Cerebellar cortex (tissue), 1 donor: ENCODE measurements around the gene RALGDS.

Experiments
- DNase-seq: peaks from one replicate; pipeline ENCODE4 v3.0.0-alpha.2; 2015; ENCODE audit warnings: low spot score

Gene RALGDS

DNA sequence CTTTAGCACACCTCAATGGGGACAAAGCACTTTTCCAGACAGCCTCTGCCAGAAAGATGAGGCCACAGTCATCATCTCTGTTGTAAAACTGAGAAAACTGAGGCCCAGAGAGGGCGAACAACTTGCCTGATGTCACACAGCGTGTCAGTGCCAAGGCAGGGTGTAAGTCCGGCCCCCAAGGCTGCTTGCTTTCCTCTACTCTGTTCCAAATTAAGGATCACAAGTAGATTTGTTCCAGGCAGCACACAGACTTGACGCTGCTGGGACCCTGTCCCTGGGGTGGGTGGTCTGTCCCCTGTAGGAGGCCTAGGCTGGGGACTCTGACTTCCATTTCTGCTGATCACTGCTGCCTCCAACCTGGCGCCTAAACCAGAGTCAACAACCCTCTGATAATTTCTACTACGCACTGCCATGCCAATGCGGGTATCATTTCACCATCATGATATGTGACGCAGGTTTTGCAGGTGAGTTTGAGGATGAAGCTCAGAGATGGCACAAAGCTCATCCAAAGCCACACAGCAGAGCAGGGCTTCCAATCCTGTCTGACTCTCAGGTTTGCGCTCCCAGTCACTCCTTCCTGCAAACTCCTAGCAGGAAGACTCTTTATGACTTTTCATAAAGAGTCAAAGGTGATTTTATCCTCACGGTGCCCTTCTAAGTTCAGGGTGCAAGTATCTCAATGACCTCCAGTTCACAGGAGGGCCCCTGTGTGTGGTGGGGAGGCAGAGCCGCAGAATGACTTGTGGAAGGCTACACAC, 13.5 kb upstream of the RALGDS start:
- DNase-seq: no peak

DNA sequence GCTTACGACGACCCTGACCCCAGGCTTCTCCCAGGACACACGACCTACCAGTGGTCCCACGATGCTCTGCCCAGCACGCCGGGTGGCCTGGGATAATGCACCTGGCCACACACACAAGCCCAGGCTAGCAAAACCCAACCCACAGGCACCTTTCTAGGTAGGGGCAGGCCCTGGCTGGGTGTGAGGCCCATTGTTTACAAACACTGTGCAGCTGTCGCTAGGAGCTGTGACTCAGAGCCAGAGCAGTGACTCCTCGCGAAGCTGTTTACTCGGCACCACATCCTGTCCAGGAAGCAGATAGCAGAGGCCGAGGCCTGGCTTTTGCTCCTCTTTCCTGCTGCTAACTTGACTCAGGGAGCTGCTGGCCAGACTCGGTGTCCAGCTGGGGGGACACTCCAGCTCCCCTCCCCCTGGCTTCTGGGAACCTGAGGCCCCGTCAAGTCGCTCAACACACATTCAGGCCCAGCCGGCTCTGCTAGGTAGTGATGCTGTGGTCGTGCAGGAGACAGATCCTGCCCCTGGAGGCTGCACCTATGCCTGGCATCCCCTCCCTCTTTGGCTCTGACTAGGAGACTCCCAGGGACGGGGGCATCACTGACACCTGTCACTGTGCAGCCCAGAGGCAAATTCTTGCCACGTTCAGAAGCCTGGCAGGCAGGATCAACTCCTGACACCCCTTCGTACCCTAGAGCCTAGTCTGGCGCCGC, 12.8 kb upstream of the RALGDS start:
- DNase-seq: peak; percentile 47

DNA sequence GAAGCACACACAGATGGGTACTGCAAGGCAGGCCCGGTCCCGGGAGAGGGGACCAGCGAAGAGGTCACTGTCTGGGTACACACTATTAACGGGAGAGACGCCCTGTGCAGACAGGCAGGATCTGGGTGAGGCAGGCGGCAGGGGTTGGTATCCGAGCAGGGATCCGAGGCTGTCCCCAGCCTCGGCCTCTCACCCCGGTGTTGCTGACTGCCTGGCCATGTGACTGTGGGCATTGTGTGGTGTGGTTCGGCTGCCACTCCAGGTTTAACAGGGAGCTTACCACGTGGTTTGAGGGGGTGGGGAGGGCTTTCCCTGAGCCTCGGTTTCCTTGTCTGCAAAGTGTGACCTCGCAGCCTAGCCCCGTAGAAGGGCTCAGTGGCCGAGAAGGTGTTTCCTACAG, 11.1 kb upstream of the RALGDS start:
- no peak for DNase-seq

DNA sequence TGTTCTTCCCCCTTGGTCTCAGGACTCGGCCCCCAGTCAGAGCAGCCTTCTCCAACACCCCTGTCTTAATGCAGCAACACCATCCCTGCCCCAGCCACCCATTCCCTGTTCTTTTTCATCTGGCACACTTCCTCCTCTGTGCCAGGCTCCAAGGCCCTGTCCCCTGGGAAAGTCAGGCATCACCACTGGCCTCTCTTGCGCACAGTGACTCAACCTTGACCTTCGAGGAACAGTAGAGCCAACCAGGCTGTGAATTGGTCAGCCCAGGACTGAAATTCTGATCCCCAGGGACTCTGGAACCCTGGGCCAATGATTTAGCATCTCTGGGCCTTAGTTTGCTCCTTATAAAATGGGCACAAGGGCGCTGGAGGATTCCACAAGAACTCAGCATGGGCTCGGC, 10.5 kb upstream of the RALGDS start:
- no peak for DNase-seq

DNA sequence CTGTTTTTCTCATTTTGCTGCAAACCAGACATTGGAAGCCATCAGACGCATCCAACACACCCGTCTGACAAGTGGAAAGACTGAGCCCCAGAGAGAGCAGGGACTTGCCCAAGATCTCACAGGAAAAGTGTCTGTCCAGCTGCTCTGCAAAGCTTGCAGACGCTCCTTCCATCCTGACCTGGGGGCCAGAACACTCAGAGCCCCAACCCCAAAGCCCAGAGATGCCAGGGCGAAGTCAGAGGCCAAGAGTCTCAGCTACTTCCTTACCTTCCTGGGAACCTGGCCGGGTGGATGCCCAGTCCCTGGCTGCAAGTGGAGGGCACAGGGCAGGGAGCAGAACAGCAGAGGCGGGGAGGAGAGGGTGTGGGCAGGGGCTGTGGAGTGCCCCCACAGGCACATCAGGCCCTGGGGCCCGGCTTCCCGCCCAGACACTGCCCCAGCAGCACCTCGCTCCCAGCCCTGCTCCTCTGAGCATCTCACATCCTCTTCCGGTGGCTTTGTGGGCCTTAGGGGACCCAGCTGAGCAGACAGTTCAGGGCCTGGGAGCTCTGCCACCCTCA, 9.7 kb upstream of the RALGDS start:
- DNase-seq: no peak

DNA sequence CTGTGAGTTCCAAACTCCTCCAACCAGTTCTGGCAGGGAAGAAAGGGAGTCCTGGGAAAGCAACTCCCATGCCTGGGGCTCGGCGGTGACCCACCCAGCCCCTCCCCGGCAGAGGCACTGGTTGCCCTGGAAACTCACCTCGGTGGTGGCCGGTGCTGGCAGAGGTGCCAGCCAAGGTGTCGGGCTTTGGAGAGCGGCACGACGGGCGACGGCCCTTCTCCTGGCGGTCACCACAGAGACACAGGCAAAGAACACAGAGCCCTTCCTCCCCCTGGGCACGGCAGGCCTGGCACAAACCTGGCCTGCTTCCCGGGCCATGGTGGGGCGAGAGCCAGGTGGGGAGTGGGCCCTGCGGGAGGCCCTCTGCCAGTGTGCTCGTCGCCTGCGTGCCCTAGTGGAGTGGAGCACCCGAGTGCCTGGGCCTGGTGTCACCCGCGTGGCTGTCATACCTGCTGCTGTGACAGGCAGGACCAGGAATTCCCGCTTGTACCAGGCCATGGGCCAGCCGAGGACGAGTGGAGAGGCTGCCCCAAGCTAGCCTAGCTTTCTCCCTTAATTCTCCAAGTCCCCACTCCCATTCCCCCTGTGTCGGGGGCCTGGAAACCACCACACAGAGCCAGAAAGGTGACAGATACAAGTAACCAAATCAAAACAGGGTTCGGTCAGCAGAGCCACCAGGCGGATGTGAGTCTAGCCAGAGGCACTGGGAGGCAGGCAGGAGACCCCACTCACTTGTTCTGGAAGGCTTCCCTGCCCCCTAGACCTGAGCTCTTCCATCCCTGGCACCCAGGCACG, 8.2 kb upstream of the RALGDS start:
- no peak for DNase-seq

DNA sequence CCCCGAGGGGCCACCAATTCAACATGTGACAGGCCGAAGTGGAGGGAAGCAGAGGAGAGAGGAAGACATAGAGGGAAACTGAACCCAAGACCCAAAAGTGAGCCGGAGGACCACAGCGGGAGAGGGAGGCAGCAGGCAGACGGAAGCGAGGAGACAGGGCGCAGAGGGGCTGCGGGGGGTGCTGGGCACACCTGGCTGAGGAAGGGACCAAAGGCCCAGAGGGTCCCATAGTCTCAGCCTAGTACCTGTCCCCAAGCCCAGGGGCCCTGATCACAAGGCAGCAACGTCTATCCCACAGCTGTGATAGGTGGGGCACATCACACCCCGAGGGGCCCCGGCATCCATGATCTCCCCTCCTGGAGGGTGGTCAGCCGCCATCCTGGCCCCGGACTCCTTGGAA, 7.1 kb upstream of the RALGDS start:
- no peak for DNase-seq

DNA sequence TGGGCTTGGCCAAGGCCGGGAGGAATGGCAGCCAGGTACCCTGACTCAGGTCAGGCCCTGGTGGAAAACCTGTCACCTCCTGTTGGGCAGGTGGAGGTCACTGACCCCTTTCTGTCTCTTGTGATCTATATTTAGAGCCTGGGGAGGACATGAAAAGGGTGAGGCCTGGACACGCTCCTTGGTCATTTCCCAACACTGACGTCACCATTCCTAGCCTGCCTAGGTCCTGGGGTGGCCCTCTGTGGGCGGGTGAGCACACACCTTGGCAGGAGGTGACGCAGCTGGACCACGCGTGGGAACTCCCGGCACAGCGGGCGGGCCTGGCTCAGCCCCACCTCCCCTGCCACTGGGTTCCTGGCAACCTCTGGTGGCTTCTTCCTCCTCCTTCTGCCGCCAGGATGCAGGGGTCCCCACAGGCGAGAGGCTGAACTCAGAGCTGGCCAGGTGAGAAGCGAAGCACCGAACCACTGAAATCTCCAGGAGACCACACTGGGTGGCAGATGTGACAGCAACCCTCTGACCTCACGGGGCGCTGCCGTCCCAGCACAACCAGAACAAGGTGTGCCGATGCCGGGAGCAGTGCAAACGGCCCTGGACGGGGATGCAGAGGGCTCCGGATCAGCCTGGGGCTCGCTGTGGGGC, 6.4 kb upstream of the RALGDS start:
- no peak for DNase-seq

DNA sequence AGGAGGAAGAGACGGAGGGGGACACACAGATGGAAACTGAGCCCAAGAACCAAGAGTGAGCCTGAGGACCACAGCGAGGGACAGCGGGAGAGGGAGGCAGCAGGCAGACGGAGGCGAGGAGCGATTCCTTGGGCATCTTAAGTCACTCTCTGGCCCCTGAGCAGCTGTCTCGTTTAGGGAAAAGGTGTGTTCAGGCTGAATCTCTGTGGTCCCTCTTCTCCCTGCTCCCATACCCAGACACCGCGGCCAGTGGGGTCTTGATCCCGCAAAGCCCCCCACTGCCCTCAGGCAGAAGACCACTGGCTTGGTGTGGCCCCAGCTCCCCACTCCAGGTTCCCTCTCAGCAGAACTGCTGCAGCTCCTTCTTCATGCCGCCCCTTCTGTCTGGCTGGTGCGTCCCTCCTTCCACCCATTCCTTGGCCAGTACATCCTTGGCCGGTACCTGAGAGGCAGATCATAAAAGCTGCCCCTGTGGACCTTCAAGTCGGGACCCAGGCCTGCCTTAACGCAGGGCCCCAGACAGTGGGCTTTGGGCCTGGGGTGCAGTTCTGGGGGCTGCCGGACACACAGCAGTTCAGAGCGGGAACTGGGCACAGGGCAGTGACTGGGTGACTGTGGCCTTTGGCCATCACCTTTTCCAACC, 5.8 kb upstream of the RALGDS start:
- no peak for DNase-seq

DNA sequence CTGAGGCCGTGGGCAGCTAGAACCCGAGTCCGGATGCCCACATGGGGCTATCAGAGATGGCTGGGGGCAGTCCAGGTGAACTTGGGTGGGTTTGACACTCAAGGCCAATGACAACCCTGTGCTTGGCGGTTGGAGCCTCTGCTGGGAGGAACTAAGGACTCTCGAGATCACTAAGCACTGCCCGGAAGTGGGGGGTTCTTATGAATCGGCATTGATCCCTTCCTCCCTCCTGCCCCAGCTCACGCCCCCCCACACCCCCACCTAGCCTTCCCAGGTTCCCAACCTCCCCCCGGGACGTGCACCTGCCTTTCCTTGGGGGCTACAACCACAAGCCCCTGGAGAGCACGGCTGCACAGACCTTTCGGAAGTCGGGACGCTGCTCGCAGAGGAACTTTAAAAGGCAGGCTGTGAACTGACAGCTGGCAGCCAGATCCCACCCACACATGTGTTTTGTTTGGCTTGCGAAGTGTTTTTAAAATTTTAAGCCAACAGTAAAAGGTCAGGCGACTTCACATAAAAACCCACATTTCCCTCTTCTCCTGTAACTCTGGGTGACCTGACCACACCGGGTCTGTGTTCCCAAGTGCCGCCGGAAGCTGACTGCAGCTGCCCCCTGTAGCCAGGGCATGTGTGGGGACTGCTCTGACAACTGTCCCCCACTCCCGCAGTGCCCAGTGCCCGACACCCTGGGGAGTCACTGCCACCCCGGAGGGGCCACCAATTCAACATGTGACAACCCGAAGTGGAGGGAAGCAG, 5.1 kb upstream of the RALGDS start:
- DNase-seq: no peak

DNA sequence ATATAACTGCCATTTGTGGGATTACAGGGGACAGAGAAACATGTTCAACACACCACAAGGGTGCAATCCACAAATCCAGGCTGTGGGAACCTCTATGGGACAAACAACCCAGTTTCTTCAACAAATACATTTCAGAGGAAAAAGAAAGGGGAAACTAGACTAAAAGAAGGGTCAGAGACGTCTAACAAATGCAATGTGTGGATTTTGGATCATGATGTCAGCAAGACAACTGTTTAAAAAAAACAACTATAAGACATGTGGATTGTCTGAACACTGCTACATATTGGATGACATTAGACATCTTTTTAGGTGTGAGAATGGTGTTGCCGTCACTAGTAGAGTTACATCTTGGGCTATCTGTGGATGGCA, 3.9 kb upstream of the RALGDS start:
- no peak for DNase-seq

DNA sequence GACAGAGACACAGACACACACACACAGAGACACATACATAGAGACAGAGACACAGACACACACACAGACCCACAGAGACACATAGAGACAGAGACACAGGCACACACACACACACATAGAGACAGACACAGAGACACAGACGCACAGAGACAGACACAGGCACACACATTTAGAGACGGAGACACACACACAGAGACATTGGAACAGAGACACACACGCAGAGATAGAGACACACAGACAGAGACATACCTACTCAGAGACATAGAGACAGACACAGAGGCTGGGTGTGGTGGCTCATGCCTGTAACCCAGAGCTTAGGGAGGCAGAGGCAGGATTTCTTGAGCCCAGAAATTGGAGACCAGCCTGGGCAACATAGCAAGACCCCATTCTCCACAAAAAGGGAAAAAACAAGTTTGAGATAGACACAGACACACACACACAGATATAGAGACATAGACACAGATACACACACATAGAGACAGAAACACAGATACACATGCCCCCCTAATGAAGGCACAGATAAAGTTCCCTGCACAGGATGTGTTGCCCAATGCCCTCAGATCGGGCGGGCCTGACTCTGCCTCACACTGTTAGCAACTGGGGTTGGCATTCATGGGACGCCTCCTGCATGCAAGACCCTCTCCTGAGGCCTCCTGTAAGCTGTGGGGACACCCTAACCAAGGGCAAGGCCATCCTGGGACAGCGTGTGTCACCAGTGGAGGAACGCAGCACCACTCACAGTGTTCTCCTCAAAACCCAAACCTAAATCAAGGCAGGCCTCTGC, 3.3 kb upstream of the RALGDS start:
- no peak for DNase-seq

DNA sequence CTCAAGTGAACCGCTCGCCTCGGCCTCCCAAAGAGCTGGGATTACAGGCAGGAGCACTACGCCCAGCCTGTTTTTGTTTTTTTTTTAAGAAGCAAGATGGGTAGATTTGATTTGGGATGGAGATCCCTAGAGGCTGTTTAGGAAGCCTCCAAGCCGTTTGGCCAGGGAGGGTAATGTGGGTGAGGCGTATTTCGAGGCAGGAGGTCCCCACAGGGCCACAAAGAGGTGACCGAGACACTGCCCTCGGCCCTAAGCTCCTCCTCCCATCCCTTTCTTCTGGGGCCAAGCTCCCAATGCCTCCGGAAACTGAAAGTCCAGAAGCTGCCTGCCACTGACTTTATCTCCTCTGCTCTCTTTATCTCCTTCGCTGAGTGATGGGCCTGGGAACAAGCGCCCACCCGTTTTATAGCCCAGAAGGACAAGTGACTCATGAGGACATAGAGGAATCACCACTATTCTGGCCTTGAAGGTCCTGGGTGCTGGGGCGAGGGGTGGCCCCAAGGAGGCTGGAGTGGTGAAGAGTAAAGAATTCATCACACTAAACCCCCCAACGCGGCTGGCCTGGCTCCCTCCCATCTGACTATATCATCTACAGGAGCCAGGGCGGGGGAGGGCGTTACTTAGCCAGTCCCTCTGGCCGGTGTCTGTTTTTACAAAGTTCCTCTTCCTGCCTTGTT, 2.0 kb upstream of the RALGDS start:
- no peak for DNase-seq

DNA sequence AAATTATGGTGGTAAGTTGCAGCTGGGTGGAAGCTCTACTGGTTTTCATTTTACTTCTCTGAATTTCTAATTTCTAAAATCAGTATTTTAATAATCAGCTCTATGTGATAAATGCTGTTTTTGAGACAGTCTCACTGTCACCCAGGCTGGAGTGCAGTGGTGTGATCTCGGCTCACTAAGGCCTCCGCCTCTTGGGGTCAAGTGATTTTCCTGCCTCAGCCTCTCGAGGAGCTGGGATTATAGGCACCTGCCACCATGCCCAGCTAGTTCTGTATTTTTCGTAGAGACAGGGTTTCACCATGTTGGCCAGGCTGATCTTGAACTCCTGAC, 1.5 kb upstream of the RALGDS start:
- no peak for DNase-seq

DNA sequence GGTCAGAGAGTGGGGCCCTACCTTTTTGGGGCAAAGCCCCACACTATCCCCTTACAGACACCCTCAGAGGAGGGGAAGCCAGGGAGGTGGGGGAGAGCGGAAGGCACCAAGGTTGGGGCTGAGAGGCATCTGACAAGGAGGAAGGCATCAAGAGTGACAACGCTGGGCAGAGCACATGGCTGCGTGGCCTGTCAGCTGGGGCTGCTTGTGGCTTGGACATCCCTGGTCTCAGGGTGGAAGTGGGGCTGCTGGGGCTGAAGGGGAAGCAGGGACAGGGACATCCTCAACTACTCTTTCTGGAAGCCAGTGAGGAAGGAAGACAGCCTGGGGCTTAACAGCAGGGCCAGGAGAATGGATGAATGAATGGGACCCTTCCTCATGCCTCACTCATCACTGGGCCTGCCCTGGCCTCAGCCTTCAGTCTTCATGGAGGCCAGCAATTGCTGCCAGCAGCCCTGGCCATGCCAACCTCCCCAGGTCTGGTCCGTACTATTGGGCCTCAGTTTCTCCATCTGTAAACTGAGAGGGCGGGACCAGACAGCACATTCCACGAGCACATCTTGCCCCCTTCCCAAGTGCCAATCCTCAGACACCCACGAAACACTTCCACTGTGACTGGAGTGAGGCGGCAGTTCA, 993 bp upstream of the RALGDS start:
- peak; percentile 48 for DNase-seq

DNA sequence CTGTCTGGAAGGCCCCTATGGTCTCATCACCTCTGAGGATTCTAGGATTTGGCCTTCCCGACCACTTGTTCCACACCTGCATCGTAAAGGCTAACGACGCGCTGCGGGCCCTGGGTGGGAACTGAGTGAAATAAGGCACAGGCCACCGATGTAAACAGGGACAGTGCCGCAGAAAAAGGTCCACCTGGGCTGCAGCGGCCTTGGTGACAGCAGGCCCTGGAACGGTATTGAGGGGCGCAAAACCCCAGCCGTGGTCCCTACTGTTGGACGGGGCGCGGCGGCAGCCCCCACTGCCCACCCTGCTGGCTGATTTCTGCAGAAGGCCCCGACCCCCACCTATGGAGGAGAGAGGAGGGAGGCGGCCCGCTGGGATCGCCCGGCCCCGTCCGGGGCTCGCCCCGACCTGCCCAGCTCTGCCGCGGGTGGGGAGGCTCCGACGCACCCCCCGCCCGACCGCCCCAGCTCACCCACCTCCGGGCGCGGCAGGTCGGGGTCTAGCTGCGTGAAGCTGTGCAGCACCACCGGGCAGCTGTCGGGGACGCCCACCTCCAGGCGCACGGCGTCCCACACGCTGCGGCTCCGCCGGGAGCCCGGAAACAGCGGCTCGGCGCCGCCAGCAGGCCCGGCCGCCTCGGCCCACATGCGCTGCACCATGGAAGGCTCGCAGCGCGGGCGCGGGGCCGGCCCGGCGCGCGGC, 391 bp downstream of the RALGDS start:
- DNase-seq: no peak

DNA sequence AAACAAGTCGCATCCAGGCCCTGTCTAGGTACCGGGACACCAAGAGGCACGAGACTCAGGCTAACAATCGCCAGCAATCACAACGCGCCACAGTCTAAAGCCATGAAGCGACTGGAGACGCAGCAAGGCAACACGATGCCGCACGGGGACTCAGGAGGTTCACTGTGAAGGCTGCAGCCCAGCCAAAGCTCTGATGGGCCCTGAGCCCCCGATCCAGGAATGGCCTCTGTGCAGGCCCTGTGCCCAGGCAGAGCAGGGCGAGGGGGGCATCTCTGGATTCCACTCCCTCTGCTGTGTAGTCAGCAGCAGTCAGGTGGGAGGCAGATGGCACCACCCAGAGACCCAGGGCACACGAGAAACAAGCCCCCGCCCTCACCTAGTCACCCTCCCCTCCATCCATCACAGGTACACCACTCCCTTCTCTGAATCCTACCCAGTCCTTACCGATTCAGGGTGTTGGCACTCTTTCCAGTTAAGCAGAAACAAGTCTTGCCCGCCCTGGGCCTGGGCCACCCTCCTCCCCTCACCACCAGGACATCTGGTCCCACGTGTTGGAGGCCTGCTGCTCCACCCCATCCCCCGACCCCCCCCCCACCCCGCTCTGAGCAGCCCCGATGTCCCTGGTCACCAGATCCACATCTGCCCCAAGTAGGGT, 1.1 kb downstream of the RALGDS start:
- DNase-seq: peak; percentile 51
